Mucosa of gallbladder (tissue), 1 donor: ENCODE data around the gene CLEC18B. TPM values are rescaled to one million over a fixed set of nuclear protein-coding genes. Genes with fewer than 3 reads are reported as not detected.
"Not testable (repeated sequence)": the region's sequence is repeated elsewhere in the genome, so short reads cannot be mapped to it uniquely, and the experiment has no call there.

Experiments
- DNase-seq: peaks from one replicate; pipeline ENCODE4 v3.0.0-alpha.2; 2020; ENCODE audit warnings: low spot score
- total RNA-seq: library from RNA; stranded (reverse); gene quantifications from one replicate; pipeline ENCODE4 v1.2.1, GENCODE V29; 2021
- donor health status: DM: no; HTN: no; CAD: no.

Gene CLEC18B
- 6.0 TPM for total RNA-seq

- DNase-seq = not testable (repeated sequence)
These were observed at the start of gene CLEC18B for GRCh38 chr16:74420612-74421481. TSS of gene CLEC18B (minus strand) at chr16:74421478. CDS start at chr16:74421270, 208 bp downstream.

GRCh38 chr16:74469946-74470478 lies 48.7 kb upstream of the CLEC18B start:
- DNase-seq = no peak

DNA sequence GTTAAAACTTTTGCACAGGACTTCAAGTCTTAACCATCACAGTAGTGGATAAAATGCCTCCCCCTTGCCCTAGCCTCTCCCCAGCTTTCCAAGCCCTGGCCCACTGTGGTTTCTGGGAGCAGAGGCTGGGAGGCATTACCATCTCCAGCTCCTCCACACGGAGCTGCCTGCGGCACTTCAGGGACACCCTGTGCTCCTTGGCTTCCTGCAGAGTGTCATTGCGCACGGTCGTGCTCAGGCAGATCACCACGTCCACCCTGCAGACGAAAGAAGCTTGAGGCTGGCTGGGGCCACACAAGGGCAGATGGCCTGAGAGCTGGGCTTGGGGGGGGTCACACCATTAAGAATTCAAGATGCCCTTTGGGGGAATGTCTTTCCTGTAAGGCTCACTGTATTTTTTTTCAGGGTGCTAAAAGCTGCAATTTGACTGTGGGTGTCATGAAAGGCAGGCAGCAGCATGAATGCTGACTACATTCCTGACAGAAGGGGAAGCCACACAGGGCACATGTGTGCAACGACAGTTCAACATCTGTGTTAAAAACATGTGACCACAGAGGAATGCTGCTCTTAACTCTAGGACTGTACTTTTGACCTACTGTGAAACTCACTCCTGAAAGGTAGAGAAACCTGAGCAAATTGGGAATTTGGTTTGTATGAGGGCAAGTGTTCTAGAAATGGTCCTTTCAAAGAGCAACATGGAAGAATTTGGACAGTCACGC lies 47.7 kb upstream of the CLEC18B start:
- no peak for DNase-seq

DNA sequence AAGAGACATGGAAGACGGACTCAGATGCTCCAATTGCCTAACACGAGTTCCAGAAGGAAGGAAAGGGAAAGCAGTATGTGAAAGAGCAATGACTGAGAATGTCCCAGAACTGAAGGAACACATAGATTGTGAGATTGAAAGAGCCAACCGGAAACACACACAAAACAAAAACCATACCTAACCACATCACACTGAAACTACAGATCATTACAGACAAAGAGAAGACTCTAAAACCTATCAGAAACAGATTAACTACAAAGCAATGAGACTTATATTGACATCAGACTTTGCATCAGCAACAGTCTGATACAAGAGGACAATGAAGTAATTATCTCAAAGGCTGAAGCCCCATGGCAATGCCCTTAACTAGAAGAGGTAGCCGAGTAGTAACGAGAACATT lies 45.6 kb upstream of the CLEC18B start:
- DNase-seq = no peak

GRCh38 chr16:74465851-74466685 lies 44.8 kb upstream of the CLEC18B start:
- DNase-seq = no peak

DNA sequence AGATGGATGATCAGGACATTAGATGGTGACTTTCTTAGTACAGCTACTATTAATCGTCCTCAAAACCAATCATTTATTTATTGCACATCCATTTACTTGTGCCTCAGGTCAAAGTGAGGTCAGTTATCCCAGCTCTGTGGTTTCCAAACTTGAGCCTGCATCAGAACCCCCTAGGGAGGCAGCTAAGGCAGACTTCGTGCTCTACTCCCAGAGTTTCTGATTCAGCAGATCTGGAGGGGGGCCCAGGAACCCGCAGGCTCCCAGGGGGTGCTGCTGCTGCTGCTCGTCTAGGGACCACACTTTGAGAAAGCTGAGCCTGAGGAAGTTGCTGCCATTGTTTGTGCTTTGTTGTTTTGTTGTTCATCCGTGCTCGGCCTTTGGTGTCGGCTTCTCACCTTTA lies 44.0 kb upstream of the CLEC18B start:
- no peak for DNase-seq

GRCh38 chr16:74463888-74464287 lies 42.6 kb upstream of the CLEC18B start:
- DNase-seq = no peak

- no peak for DNase-seq
These were observed 41.1 kb upstream of the CLEC18B start for GRCh38 chr16:74462361-74462760.

GRCh38 chr16:74461826-74462225 lies 40.5 kb upstream of the CLEC18B start:
- no peak for DNase-seq

DNA sequence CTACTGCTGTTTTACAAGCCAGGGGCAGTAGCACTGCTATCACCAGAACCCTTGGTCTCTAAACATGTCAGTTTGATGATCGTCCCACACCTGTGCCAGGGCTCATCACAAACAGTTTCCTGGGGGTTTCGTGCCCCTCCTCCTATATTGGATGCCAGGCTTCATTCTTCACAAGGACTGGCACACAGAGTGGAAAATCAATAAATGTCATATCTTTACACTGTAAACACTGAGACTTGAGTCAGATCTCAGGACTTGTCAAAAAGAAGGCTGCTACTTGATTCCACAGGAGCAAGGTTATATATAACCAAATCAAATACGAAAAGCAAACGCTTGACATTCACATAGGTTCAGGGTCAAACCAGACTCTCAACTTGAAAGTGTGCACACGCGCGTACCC lies 39.3 kb upstream of the CLEC18B start:
- no peak for DNase-seq

DNA sequence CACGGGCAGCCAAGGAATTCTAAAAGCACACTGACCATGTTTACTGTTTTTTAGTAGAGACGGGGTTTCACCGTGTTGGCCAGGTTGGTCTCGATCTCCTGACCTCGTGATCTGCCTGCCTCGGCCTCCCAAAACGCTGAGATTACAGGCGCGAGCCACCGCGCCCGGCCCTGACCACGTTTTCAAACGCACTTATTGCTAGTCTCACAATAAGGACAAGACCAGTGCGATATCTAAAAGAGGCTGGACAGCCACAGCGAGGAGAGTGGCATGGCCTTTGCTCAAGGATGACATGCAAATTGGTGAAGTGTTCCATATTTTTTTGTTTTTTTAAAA lies 35.0 kb upstream of the CLEC18B start:
- no peak for DNase-seq

GRCh38 chr16:74455619-74456289 lies 34.5 kb upstream of the CLEC18B start:
- no peak for DNase-seq

- no peak for DNase-seq
These were observed 33.9 kb upstream of the CLEC18B start for GRCh38 chr16:74455213-74455612.

DNA sequence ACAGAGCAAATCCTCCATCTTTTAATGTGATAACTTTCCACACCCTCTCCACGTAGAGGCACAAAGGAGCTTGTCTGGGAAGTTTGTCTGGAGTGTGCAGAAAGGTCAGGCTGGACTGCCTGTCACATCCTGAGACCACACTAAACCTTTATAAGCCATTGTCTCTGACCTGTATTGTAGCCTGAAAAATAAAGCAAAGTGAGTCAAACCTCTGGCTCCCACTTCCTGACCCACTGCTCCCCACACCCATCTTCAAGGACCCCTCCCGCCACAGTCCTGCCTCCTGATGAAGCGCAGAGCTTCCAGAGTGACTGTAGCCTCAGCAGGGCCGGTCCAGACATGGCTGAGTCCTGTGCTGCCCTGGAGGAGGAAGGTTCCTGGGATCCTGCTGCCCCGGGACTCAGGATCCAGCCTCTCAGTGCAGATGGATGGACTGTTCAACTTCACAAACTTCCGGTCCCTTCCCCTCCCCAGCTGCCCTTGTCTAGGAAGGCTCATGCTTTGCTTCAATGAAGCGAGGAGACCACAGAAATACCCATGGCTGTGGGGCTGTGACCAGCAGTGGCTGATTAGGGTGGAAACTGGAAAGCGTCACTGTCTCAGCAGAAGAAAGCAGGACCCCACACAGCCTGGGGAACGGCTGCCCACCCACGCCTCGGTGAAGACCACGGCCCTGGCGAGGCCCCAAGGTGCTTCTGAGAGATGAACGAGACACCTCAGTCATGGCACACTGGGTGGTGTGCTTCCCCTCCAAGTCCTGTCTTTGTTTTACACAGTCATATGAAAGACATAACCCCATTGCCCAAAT lies 30.9 kb upstream of the CLEC18B start:
- no peak for DNase-seq

DNA sequence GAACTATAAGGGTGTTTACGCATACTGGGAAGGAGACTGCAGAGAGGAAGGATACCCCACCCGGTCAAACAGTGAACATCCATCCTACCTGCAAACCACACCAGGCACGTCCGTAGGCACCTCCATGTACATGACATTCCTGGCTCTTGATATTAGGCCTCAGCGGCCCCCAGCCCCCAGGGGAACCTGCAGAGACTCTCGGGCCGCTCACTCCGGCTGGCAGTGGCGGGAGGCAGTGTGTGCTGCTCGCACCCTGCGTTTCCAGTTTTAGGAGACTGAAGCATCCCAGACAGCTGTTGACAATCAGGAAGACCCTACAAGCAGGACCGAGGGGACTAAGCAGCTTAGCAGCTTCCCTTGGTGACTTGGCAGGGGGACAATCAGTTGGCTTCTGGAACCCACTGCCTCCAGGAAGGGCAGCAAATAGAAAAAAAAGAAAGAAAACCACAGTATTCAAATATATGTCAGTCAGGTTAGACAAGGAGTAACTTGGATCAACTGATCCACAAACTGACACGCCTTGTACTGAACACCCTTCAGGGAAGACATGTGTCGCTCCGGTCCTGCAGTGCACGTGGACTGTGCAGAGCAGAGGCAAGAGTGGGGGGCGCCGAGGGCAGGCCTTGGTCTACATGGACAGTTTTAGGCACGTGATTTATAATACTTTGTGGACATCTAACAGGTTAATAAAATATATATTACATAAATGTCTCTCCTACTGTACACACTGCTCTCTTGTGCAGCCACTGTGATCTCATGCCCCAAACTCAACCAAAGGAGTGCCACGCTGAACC lies 29.9 kb upstream of the CLEC18B start:
- no peak for DNase-seq

GRCh38 chr16:74450236-74450635 lies 29.0 kb upstream of the CLEC18B start:
- no peak for DNase-seq

DNA sequence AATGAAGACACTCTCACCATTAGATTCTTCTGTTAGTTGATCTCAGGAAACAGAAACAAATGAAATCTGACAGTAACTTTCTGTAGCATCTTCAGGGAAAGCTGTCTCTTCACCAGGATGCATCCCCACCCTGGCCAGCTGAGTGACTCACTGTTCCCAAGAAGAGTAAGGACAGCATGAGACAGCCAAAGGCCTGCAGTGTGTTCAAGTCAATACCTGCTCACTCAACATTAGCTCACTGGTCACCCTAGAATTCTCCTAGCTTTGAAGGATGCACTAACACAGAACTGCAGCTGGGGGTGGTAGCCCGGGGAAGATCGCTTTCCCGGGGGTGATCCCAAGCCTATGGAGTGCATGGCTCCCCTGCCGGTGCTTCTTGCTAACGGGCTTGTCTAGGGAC lies 28.2 kb upstream of the CLEC18B start:
- DNase-seq = no peak

DNA sequence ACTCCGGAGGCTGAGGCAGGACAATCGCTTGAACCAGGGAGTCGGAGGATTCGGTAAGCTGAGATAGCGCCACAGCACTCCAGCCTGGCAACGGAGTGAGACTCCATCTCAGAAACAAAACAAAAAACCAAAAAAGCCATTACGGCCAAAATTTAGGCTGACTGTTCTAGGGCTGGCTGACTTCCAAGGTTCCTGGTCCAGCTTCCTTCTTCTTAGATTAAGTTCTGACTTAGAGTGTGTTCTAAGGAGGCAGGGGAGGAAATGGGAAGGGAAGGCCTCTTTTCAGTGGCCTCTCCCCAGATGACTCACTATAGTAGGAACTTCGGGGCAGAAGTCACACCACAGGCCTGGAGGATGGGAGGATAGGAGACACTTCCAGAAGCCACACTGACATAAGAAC lies 27.7 kb upstream of the CLEC18B start:
- DNase-seq = peak; percentile 81

DNA sequence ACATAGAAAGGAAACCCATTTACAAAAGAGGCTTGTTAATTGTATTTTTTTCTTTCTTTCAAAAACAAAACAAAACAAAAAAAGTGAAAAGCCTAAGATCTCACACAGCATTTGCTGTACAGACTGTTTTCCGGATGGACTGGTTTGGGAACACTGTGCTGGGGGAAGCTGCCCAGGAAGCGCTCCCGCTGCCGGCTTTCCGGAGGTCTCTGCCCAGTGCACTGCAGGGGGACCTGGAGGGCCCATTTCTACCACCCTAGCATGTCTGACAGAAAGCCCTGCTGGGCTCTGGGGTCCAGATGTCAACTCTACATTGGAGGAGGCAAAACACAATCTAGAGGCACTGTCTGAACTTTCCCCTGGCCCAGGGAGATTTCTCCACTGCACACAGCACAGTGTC lies 26.3 kb upstream of the CLEC18B start:
- no peak for DNase-seq

GRCh38 chr16:74446866-74447265 lies 25.6 kb upstream of the CLEC18B start:
- DNase-seq = no peak
